GM21529 (cell line): ENCODE measurements around the gene PLEKHM2.
A peak's percentile ranks its signal among the peaks of the same experiment; 100 is the strongest.
"Not testable (repeated sequence)": the region's sequence is repeated elsewhere in the genome, so short reads cannot be mapped to it uniquely, and the experiment has no call there.

Experiments
- ATAC-seq: cut with Tn5 transposase; IDR thresholded peaks from one replicate; pipeline ENCODE4 v1.9.1; 2021; ENCODE audit not compliant: unreplicated experiment

Gene PLEKHM2, protein sequence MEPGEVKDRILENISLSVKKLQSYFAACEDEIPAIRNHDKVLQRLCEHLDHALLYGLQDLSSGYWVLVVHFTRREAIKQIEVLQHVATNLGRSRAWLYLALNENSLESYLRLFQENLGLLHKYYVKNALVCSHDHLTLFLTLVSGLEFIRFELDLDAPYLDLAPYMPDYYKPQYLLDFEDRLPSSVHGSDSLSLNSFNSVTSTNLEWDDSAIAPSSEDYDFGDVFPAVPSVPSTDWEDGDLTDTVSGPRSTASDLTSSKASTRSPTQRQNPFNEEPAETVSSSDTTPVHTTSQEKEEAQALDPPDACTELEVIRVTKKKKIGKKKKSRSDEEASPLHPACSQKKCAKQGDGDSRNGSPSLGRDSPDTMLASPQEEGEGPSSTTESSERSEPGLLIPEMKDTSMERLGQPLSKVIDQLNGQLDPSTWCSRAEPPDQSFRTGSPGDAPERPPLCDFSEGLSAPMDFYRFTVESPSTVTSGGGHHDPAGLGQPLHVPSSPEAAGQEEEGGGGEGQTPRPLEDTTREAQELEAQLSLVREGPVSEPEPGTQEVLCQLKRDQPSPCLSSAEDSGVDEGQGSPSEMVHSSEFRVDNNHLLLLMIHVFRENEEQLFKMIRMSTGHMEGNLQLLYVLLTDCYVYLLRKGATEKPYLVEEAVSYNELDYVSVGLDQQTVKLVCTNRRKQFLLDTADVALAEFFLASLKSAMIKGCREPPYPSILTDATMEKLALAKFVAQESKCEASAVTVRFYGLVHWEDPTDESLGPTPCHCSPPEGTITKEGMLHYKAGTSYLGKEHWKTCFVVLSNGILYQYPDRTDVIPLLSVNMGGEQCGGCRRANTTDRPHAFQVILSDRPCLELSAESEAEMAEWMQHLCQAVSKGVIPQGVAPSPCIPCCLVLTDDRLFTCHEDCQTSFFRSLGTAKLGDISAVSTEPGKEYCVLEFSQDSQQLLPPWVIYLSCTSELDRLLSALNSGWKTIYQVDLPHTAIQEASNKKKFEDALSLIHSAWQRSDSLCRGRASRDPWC

DNA sequence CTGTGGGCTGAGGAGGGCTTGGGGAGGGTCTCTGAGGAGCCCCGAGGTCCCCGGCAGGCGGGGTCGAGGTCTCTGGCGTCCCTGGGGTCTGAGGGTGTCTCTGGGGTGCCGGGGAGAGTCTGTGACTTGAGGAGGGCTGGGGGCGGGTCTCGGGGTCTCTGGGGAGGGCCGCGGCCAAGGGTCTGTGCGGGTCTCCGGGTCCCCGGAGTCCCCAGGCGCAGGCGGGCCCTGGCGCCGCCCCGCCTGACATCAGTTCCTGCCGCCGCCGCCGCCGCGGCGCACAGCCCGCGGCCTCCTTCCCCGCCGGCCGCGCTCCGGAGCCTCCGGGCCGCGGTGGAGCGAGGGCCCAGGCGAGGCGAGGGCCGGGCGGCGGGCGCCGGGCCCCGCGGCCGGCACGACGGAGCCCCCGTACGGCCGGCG is at the start of gene PLEKHM2:
TSS of gene PLEKHM2 (plus strand) at position 279 of the 420 bp plus-strand sequence. CDS start 239 bp downstream, outside the sequence.
- ATAC-seq, result peak; percentile 53

DNA sequence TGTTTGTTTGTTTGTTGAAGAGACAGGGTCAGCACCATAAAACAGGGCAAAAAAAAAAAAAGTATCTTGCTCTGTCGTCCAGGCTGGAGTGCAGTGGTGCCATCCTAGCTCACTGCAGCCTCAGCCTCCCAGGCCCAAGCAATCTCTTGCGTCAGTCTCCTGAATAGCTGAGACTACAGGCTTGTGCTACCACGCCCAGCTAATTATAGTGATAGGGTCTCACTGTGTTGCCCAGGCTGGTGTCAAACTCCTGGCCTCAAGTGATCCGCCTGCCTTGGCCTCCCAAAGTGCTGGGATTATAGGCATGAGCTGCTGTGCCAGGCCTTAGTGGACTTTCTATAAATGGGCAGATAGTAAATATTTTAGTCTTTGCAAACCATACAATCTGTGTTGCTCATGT is 47.7 kb upstream of the PLEKHM2 start:
- no peak for ATAC-seq

DNA sequence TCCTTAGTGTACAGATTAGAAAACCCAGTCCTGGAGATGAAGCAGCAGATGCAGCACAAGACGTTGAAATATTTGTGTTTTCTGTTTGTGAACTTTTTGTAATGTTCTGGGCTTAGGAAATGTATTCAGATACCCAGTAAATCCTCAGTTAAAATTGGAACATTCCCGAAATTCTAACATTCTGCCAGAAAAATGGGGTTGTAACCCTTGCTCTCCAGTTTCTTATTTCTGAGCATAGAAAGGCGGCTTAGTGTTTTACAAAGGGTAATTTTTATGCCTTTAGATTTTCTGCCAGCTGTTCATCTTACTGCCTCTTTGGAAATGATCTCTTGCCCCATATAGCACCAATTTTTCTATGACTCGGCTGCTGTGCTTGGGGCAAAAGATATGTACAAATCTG is 46.3 kb upstream of the PLEKHM2 start:
- no peak for ATAC-seq

DNA sequence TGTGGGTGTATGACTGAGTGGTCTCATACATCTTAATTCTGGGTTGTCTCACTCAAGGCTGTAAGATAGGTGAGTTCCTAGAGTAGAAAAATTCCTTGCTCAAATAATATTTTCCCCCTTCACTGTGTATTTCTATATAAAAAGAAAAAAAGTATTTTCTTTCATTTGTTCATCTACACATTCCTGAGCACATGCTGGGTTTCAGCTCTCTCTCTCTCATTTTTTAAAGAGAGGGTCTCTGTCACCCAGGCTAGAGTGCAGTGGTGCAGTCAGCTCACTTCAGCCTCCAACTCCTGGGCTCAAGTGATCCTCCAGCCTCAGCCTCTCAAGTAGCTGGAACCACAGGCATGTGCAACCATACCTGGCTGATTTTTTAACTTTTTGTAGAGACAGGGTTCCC is 44.9 kb upstream of the PLEKHM2 start:
- no peak for ATAC-seq

DNA sequence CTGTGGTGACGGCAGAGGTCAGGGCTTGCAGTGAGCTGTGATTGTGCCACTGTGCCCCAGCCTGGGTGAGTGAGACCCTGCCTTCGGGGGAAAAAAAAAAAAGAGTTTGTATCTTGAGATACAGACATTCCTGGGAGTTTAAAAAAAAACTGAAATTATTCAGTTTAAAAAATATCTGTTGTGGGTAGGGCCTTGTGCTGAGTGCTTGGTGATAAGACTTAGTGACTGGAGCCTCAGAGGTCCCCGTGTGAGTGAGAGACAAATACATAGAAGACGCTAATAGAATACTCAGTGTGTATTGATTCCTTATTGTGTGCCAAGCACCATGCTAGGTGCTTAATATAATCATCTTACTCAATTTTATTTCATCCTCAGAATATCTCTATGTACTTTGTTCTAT is 44.2 kb upstream of the PLEKHM2 start:
- ATAC-seq, result no peak

DNA sequence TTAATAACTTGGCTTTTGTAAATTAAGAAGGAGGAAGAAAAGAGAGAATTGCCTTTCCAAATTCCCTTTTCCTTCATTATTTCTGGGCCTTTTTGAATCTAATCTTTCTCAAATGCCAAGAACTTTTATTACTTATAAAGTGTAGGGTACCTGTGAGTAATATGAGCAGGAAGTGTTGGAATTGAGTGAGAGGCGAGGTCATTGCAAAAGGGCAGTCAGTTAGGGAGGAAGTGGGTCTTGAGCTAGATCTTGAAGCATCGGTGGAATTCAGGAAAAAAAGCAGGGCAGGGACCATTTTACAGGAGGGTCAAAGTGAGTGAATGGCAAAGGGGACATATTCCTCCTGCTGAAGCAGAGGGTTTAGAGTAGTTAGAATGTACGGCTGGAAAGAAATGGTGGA is 43.5 kb upstream of the PLEKHM2 start:
- no peak for ATAC-seq

DNA sequence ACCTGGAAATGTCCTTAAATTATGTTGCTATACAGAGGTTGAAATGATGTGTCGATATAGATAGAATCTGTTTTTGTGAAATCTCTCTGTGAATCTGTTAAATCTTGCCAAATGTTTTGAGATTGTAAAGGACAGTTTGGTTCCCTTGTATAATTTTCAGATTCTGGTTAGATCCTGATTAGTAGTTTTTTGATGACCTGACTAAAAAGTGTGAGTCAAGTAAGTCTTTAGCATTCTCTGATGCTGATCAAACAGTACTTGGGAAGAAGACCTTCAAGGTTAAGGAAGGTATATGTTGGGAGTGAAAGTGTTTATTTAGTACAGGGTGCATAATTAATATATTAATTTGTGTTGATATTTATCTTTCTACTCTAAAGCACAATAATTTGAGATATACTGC is 34.2 kb upstream of the PLEKHM2 start:
- no peak for ATAC-seq

DNA sequence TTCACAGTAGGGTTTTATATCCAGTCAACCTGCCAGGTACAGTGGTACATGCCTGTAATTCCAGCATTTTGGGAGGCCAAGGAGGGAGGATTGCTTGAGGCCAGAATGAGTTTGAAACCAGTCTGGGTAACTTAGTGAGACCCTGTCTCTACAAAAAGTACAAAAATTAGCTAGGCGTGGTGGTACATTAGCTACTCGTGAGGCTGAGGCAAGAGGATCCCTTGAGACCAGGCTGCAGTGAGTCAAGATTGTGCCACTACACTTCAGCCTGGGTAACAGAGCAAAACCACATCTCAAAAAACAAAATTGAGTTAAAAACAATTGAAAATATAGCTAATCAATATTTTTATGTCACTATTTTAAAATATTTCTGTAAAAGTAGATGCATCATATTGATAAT is 33.7 kb upstream of the PLEKHM2 start:
- ATAC-seq, result no peak

DNA sequence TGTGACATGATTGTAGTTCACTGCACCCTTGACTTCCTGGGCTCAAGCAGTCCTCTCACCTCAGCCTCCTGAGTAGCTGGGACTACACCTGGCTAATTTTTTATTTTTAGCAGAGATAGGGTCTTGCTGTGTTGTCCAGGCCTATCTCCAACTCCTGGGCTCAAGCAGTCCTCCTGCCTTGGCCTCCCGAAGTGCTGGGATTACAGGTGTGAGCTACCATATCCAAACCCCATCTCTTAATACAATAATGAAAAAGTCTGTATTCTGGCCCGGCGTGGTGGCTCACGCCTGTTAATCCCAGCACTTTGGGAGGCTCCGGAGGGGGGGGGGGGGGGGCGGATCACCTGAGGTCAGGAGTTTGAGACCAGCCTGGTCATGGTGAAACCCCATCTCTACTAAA is 32.0 kb upstream of the PLEKHM2 start:
- ATAC-seq, result not testable (repeated sequence)

DNA sequence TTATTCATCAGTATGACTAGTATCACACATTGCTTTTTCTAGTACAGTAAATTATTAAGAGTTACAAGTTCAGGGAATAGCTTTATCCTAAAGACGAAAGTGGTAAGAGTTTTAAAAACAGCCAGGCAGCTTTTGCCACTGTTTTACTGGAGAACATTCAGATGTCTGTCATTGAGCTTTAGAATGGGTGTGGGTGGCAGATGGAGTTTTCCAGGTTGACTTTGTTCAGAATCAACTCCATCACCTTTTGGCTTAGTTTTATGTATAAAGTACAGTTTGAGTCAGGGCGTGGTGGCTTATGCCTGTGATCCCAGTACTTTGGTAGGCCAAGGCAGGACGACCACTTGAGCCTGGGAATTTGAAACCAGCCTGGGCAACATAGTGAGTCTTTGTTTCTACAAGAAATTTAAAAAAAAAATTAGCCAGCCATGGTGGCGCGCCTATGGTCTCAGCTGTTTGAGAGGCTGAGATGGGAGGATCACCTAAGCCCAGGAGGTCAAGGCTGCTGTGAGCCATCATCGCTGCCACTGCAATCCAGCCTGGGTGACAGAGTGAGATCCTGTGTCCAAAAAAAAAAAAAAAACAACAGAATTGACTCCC is 29.9 kb upstream of the PLEKHM2 start:
- no peak for ATAC-seq

DNA sequence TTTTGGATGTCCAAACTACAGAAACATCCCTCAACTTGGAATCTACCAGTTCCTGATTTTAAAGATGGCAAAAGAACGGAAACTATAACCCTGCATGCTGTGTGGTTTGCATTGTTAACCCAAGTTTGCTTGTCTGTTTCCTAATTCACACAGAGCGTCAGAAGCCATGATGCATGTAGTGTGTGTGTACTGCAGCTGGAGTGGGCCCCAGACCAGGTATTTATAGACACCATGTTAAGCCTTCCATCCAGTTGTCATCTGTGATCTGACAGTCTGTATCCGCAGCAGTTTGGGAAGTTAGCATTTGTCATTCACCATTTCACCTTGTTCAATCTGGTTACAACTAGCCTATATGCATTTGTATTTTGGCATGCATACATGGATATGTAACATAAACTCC is 27.7 kb upstream of the PLEKHM2 start:
- ATAC-seq, result no peak

DNA sequence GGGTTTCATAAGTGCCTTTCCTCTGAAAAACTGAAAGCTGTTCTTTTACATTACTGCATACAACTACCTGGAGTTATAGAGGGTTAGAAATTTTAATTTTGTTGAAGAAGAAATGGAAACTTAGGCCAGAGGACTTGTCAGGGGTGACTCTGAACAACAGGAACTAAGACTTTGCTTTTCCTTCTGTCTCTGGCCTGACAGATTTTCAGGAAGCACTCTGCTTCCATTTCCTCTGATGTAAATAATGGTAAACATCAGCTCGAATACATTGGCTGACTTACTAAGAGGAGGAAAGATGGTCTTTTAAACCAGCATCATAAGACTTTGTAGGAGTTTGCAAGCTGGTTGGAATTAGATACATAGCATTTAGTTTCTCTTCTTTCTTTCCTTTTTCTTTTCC is 27.1 kb upstream of the PLEKHM2 start:
- no peak for ATAC-seq

DNA sequence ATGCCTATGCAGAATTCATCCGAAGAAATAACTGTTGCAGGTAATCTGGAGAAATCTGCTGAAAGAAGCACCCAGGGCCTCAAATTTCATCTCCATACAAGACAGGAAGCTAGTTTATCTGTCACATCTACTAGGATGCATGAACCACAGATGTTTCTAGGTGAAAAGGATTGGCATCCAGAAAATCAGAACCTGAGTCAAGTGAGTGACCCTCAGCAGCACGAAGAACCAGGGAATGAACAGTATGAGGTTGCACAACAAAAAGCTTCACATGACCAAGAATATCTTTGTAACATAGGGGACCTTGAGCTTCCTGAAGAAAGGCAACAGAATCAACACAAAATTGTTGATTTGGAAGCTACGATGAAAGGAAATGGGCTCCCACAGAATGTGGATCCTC is 24.0 kb upstream of the PLEKHM2 start:
- no peak for ATAC-seq

DNA sequence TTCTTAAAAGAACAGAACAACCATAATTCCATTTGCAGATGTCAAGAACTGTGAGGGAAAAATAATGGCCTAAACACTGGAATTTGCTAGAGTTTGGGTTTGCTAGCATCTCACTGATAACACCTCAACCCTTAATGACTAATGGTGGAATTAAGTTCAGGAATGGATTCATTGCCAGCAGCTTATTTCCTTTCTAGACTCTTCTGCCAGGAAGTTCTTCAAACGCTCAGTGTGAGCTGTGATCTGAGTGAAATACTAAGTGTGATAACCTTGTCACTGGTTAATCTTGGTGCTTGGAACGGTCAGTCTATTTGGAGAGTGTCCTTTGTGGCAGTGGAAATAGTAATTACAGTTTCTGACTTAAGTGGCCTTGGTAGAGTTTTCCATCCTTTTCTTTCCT is 21.6 kb upstream of the PLEKHM2 start:
- no peak for ATAC-seq

DNA sequence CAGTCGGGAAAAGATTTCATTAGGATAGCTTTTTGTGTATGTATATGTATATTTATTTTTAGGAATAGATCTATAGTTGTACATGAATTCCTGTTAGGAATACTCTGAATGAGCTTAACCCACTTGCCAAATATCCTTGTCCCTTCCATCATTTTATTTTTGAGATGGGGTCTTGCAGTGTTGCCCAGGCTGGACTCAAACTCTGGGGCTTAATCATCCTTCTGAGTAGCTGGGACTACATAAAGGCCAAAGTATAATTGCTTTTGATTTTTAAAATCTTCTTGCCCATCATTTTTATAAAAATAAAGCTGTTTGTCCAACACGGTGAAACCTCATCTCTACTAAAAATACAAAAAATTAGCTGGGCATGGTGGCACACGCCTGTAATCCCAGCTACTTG is 20.2 kb upstream of the PLEKHM2 start:
- ATAC-seq, result no peak

DNA sequence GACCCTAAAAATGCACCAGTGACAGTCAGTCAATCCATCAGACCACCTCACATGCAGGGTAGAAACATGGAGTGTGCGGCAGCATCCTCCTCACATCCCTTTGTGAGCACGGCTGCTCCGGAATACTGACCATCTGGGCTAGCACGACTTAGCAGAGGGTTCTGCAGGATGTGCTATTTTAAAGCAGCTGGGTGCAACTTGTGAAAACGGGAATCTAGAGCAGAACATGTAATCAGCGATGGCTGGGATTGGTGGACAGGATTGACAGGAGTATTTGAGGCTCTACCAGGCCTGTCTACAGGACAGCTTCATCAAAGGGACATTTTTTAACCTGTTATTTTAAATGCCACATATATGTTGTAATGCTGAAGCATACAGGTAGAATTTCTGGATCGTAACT is 16.8 kb upstream of the PLEKHM2 start:
- ATAC-seq, result no peak

DNA sequence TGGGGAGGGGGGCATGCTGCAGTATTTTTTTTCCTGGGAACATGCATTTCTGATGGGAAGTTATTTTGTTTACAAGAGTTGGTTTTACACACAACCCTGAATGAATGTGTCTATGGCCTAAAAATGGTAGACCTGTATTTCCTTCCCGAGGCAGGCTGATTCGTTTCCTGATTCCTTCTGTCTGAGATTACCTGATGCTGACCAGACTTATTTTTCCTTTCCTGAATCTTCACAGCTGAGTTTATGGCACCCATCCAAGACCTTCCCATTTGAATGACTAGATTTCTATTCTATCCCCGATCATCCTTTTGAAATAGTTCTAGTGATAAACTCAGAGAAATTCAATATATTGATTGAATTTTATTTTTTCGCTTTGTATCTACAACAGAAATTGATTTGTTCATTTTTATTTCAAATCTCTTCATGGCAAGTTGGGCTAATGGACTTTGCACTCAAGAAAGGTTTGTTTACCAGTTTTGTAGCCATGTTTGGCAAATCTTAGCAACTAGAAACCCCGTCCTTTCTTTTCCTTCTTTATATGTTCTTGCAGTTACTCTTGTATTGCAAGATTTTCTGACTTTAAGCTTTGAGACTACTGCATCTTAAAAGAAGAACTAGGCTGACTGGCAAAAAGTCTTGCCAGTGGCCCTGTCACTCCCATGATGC is 15.9 kb upstream of the PLEKHM2 start:
- no peak for ATAC-seq

DNA sequence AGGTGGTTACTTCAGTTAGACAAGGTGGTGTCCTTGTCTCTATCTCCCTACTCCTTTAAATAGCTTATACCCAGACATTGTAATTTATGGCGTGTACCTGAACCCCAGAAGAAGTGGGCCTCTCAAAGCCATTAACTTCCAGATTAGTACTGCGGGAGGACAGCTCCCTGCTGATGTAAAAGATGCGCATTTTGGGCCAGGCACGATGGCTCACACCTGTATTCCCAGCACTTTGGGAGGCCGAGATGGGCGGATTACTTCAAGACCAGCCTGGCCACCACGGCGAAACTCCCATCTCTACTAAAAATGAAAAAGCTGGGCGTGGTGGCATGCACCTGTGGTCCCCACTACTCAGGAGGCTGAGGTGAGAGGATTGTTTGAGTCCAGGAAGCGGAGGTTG is 15.0 kb upstream of the PLEKHM2 start:
- no peak for ATAC-seq

DNA sequence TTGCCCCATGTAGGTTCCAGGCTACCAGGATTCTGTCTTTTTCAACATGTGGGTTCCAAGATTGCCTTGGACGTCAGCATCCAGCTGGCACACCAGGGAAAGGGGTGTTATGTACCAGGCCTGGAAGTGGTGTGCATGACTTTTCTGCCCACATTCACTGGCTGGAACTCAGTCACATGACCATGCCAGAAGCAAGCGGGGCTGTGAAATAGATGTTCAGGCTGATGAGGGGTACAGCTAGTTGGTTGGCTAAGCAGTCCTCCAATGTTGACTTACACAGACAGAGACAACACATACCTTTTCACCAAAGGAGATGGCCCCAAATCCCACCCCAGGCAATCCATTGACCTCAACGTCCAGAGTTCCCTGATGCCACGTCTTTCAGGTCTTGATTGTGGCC is 14.3 kb upstream of the PLEKHM2 start:
- ATAC-seq, result no peak

DNA sequence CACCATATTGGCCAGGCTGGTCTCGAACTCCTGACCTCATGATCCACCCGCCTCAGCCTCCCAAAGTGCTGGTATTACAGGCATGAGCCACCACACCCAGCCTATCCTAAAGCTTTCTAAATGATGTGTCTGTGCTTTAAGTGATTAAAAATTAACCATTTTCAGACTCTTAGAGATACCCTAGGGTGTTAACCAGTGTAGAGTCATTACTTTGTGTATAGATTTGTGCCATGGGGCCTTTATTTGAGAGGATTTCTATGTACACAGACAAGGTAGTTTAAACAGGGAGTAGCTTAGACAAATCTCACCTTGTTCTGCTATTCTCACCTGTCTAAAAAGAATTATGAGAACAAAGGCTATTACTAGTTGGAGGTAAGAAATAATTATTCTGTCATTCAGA is 12.7 kb upstream of the PLEKHM2 start:
- ATAC-seq, result no peak
